UCSD-AML1 (cell line): ENCODE measurements around the gene CAVIN2.
"Not testable (repeated sequence)": the region's sequence is repeated elsewhere in the genome, so short reads cannot be mapped to it uniquely, and the experiment has no call there.

ENCODE experiments used
- DNase-seq: peaks from one replicate; lab custom pipeline; 2025; ENCODE audit not compliant: unreplicated experiment; lab: John Stamatoyannopoulos, UW

CAVIN2 gene

DNA sequence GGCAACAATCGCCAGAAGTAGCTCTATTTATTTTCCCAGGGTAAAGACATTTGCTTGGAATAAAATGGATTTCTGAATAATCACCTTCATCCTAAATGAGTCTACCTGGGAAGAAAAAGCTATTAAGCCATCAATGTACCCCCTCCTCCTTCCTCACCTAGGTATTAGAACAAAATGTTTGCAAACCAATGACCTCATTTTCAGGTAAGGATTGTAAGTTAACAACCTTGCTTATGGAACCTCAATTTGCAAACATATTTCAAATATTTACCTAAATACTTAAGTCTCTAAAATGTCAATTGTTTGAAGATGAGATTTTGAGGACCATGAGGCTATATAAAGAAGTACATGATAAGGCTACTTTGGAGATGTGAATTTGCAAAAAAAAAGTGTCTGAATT lies 43.9 kb downstream of the CAVIN2 start:
- DNase-seq: no peak

DNA sequence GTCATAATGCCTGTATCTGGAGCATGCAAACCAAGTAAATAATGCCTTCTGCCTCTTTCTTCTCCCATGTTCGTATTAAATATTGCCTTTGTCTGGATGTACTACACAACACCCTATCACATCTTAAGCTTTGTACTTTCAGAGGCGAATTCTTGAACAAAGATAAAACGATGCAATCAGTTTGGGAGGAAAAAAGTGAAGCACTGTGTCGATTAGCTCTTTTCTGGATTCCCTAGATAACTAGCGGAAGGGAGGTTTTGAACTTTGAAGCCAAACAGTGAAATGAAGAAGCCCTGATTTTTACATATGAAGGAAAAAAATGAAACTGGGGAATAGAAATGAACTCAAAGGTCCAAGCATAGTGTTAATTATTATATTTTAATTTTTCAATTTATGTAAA lies 44.7 kb downstream of the CAVIN2 start:
- DNase-seq: no peak

DNA sequence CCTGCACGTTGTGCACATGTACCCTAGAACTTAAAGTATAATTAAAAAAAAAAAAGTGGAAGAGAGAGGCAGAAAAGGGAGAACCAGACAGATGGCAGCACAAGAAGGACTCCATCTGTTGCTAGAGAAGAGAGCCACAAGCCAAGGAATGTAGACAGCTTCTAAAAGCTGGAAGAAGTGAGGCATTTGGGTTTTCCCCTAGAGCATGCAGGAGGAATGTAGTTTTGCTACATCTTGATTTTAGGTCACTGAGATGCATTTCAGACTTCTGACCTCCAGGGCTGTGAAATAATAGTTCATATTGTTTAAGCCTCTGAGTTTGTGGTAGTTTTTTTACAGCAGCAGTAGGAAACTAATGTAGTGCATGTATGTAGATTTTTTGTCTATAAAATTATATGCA lies 46.0 kb downstream of the CAVIN2 start:
- no peak for DNase-seq

DNA sequence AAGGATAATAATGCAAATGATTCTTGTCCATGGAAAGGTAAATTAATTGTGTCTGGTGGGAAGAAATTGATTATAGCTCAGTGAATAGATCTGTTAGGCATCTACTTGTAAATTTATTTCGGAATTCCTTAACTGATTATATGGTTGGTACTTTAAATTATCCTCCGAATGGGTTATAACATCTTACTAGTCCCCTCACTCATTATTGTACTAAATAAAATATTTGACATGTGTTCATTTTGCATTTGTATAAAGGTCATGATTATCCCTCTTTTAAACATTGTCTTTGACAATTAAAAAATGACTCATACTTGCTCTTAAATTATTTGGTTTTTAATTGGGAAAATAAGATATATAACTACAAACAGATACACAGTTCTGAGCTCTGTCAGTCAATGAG lies 47.4 kb downstream of the CAVIN2 start:
- no peak for DNase-seq

DNA sequence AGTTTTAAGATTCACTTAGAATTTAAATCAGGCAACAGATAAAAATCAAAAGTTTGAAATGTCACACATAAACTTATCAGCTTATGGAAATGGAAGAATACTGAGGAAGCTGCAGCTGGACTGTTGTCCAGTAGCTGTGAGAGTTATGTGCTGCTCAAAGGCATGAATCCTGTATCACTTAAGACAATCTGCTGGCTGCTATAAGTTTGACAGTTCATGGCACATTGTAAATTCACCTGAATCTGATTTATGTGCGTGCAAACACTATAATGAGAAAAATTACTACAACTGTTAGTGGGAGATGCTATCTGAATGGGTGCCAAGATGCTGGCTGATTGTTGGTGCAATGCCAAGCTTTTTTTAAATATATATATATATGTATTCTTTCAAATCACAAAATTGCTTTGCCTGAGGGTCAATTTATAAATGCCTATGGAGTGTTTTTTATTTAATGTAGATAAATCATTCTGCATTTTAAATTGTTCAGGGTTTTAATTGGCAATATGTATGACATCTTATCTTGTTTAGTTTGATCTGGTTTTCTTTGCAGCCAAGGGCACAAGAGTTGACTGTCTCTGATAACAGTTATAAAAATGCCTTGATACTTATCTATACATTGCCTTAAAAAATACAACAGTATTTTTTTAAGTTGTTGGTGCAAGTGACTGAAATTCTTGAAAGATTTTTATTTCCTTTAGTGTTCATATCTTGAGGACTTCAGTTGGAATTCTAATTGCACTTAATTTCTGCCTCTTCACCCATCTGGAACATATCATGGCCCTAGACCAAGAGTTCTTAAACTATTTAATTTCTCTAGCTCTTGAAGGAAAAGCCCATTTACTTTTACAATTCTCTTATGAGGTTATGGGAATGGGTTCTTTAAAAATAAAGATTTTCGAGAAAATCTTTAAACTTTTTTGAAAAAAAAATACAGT lies 48.7 kb downstream of the CAVIN2 start:
- DNase-seq: no peak

DNA sequence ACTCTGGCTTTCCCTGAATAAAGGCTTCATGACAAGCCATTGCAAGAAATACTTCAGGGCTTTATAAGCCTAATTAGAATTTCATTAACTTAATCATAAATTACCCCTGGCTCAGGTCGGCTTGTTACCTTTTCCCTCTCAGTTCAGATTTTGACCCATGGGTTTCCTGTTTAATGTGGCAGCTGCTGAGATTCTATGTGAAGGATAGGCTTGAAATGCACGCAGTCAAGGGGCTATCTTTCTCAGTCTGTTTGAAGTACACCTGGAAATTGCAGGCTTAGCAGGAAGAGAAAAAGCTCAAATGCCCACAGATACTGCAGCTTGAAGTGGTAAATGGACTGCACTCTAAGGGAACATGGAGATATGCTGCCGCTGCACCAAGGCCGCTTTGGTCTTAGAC lies 49.4 kb downstream of the CAVIN2 start:
- DNase-seq: no peak

DNA sequence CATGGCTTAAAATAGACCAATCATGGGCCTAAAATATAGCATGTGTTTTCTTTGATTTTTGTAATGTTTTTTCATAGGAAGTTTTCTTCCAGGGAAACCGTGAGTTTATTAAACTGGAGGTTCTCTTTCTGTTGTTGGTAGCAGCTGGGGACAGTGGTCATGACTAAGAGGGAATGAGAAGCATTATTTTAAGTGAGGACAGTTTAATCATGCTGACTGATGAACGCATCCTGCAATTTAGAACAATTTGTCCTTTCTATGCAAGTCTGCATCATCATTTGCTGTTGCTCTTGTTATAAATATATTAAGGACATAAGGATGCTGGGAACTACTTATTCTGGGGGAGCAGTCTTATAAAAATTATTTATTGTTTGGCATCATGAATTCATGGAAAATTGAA lies 51.2 kb downstream of the CAVIN2 start:
- no peak for DNase-seq

DNA sequence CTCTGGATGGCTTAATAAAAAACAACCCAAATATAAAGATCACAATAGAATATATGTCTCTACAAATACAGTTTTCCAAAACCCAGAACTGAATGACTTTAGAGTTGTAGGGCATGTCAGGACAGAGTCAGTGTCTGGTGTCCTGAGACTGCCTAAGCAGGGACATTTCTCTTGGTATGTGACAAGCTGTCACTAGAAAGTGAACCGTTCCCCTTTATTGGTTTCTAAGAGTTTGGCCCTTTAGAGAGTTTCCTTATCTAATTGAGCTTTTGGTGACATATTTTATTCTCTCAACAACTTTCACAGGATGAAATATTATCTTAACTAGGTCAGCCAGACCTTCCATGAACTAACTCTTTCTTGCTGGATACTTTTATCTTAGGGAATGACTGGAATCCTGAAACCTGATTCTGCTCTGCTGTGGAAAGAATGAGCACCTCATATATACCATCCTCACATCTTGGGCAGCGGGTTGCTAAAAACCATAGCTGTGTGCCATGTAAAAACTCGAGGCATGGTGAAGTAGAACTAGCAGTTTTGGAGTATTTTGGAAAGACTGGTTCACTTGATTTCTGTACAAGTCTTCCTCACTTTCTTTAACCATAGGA lies 54.8 kb downstream of the CAVIN2 start:
- no peak for DNase-seq

DNA sequence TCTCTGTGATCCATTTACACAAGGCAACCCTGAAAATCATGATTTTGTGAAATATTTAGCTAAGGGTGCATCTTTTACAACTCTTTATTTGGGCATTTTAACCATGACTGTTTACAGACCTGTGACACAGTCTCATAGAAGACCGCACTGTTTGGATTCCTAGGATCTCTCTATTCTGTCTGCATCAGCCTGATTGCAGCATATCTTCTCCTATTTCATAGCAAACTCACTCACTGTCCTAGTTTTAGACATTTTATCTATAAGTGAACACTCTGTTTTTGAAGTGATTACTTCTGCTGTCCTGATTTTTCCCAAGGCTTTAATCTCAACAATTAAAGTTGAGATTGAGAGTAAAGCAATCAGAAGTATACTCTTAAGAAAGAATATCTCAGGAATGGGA lies 56.2 kb downstream of the CAVIN2 start:
- no peak for DNase-seq

DNA sequence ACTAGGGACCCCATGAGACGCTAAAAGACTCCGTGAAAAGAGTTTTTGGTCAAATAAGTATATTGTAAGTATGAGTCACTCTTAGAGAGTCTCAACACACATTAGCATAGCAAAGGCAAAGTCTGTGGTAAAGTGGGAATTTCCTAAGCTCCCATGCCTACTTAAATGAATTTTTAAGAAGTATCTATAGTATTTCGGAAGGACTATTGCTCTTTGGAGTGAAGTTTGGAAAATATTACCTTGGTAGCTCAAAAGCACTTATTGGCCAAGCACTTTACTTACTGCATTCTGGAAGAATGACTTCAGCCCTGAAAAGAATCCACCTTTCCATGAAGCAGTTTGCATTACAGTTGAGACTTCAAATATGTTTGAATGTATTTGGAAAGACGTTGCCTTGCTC lies 57.1 kb downstream of the CAVIN2 start:
- no peak for DNase-seq

DNA sequence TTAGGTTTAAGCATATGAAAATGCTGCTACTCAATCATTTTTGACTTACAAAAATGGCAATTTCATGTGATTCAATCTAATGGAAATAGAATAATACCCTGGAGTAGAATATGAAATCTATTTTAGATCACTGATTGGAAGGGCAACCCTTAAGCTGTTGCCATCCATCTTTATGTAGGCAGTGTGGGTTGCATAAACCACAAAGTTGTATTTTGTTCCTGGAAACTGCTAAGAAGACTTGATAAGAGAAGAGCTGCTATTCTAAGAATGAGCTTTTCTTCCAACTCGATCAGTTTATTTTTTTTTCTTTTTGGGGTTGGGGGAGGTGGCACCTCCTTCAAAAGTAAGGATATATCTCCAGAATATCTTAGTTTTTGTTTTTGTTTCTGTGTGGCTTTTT lies 60.2 kb downstream of the CAVIN2 start:
- DNase-seq: no peak

DNA sequence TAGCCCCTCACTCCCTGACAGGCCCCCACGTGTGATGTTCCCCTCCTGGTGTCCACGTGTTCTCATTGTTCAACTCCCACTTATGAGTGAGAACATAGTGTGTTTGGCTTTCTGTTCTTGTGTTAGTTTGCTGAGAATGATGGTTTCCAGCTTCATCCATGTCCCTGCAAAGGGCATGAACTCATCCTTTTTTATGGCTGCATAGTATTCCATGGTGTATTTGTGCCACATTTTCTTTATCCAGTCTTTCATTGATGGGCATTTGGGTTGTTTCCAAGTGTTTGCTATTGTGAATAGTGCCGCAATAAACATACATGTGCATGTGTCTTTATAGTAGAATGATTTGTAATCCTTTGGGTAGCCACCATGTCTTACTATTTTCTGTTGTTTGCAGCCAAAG lies 61.2 kb downstream of the CAVIN2 start:
- not testable (repeated sequence) for DNase-seq
